Mammary microvascular endothelial cell (primary cell): ENCODE results near the gene OTUB2. TPM values are rescaled to one million over a fixed set of nuclear protein-coding genes. Genes with fewer than 3 reads are reported as not detected.

Source experiments
- total RNA-seq: library from RNA; depleted of rRNA; stranded (reverse); fragments of >200 nt; gene quantifications from 2 replicates; pipeline ENCODE4 v1.2.3, GENCODE V29; 2015

Gene OTUB2
- 2.6 and 3.5 TPM in 2 replicates for total RNA-seq

GRCh38 chr14:94026173-94026888 is at the start of gene OTUB2:
TSS of gene OTUB2 (plus strand) at chr14:94026340. CDS start at chr14:94026538, 198 bp downstream.

GRCh38 chr14:93976477-93977057 is 49.6 kb upstream of the OTUB2 start, which contains the start of gene ASB2:
TSS of gene ASB2 (minus strand) at chr14:93976570. CDS start at chr14:93964539, 12,031 bp downstream.

GRCh38 chr14:93997082-93997481 is 29.1 kb upstream of the OTUB2 start, which contains the start of gene CCDC197:
TSS of gene CCDC197 (plus strand) at chr14:93997301. CDS start at chr14:93998132, 831 bp downstream.

DNA sequence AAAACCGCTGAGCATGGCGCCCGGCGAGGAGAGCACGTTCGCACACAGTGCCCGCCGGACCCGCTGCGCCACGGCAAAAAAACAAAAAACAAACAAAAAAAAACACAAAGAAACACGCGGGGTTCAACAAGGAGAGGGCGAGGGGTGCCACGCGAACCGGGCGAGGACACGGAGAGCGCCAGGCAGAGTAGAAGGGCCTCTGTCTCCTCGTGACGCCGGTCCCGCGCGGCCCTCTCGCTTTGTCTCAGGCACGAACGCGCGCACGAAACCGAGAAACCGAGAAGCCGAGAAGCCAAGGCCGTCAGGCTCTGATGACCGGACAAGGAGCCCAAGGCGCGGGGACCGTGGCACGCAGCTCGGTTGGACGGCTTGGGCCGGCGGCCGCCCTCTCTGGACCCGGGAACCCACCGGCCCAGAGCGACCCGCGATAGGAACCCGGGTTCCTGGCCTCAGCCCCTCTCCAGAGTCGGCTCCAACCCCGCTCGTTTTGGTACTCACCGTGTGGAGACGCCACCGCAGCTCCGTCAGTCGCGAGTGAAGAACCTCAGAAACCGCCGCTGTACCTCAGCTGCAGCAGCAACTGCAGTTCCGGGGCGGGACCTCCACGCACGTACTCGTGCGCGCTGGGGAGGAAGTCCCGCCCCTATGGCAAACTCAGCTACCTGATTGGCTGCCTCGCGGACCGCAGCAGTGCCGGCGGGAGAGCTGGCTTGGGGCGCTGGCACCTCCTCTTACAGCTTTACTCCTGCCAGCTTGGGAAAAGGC is 54.7 kb downstream of the OTUB2 start, which contains the start of the genes DDX24 and IFI27L1:
TSS of gene DDX24 (minus strand) at position 582 of the 765 bp plus-strand sequence. CDS start 1,460 bp downstream, outside the sequence.
TSS of gene IFI27L1 (plus strand) at position 690 of the 765 bp plus-strand sequence. CDS start 15,628 bp downstream, outside the sequence.

Other genes with a start within 250 kb of the OTUB2 start
- not detected in 2 replicates for gene PRIMA1, start 237.9 kb upstream of the OTUB2 start, total RNA-seq
- gene FAM181A, start 99.0 kb upstream of the OTUB2 start, total RNA-seq: not detected in 2 replicates
- 0.10 TPM in 1 of 2 replicates, not detected in the other for gene ASB2, start 49.8 kb upstream of the OTUB2 start, total RNA-seq
- gene CCDC197, start 29.0 kb upstream of the OTUB2 start, total RNA-seq: not detected in 2 replicates
- 120 and 122 TPM in 2 replicates for gene DDX24, start 54.9 kb downstream of the OTUB2 start, total RNA-seq
- 12.1 and 24.4 TPM in 2 replicates for gene IFI27L1, start 55.0 kb downstream of the OTUB2 start, total RNA-seq
- gene IFI27, start 84.4 kb downstream of the OTUB2 start, total RNA-seq: 2,890 and 3,107 TPM in 2 replicates
- gene IFI27L2, start 103.3 kb downstream of the OTUB2 start, total RNA-seq: 44.7 and 63.9 TPM in 2 replicates
- gene PPP4R4, start 148.0 kb downstream of the OTUB2 start, total RNA-seq: not detected in 2 replicates